BLaER1 treated with 17β-estradiol and CSF1 and Interleukin-3, amounts not matched to agents 10 nM and 100 nM (cell line): ENCODE data around the gene SDK1.
A peak's percentile ranks its signal among the peaks of the same experiment; 100 is the strongest.

Experiments
- H3K27ac ChIP-seq, 11 experiments: shearing (Covaris generic); formaldehyde crosslinking; 2 replicates each; pipeline ENCODE4 v1.8.1; 2022
- H3K27me3 ChIP-seq, 11 experiments: shearing (Covaris generic); formaldehyde crosslinking; 2 replicates each; pipeline ENCODE4 v1.8.1; 2022
- H3K36me3 ChIP-seq, 11 experiments: shearing (Covaris generic); formaldehyde crosslinking; 2 replicates each; pipeline ENCODE4 v1.8.1; 2022
- H3K4me1 ChIP-seq, 10 experiments: shearing (Covaris generic); formaldehyde crosslinking; 2 replicates each; pipeline ENCODE4 v1.8.1; 2022
- H3K4me2 ChIP-seq, 11 experiments: shearing (Covaris generic); formaldehyde crosslinking; 2 replicates each; pipeline ENCODE4 v1.8.1; 2022
- H3K4me3 ChIP-seq, 10 experiments: shearing (Covaris generic); formaldehyde crosslinking; 2 replicates each; pipeline ENCODE4 v1.8.1; 2022
- H3K9ac ChIP-seq, 11 experiments: shearing (Covaris generic); formaldehyde crosslinking; 2 replicates each; pipeline ENCODE4 v1.8.1; 2022
- H3K9me3 ChIP-seq, 11 experiments: shearing (Covaris generic); formaldehyde crosslinking; replicated peaks in 1 of 11; 2 replicates each; pipeline ENCODE4 v1.8.1; 2022
- H4K20me1 ChIP-seq, 11 experiments: shearing (Covaris generic); formaldehyde crosslinking; 2 replicates each; pipeline ENCODE4 v1.8.1; 2022
- Cebpa-rat ChIP-seq, 11 experiments: shearing (Covaris generic); IDR thresholded peaks; 2 replicates each; pipeline ENCODE4 v1.8.1; 2022

The SDK1 gene

GRCh38 chr7:3481435-3481834 is 180.4 kb downstream of the SDK1 start:
- no peak overlapping the region for H3K27ac ChIP-seq
- H3K9me3 ChIP-seq, result no peaks in the 10 kb centered on the region
- H3K4me3 ChIP-seq, result no peak overlapping the region
- TF ChIP-seq Cebpa-rat (IDR thresholded peaks at IDR 0.05), result no peak
- H4K20me1 ChIP-seq, result no peaks in the 10 kb centered on the region
- H3K4me1 ChIP-seq, result no peaks in the 10 kb centered on the region
- H3K9ac ChIP-seq, result no peak overlapping the region
- H3K27me3 ChIP-seq, result no peaks in the 10 kb centered on the region
- H3K36me3 ChIP-seq, result no peaks in the 10 kb centered on the region
- no peak overlapping the region for H3K4me2 ChIP-seq

GRCh38 chr7:3482147-3482921 is 181.3 kb downstream of the SDK1 start:
- Histone ChIP-seq H3K4me2 (no peak overlapping the region), H3K9me3 (no peaks in the 10 kb centered on the region), H3K4me3 (no peak overlapping the region), H3K4me1 (no peaks in the 10 kb centered on the region), H3K27ac (no peak overlapping the region), H3K27me3 (no peaks in the 10 kb centered on the region), H3K36me3 (no peaks in the 10 kb centered on the region), H4K20me1 (no peaks in the 10 kb centered on the region), H3K9ac (no peak overlapping the region)
- peak in 3 of 11 experiments; percentile 14 to 56 (median 52); a peak in 2 of 22 replicates for TF ChIP-seq Cebpa-rat (IDR thresholded peaks at IDR 0.05)

DNA sequence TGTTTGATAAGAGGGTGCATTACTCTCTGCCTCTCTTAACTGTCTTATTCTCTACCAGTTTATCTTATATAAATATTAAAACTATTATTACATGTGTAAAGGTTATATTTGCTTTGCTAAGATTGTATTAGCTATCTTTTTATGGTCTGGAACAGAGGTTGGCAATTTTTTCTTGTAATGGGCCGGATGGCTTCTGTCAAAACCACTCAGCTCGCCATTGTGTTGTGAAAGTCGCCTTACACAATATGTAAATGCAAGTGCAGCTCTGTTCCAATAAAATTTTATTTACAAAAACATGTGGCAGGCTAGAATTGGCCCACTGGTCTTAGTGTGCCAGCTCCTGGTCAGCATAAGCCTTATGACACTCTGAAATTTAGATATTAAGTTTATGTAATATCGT is 185.8 kb downstream of the SDK1 start:
- Histone ChIP-seq H3K27ac (no peak overlapping the region), H3K27me3 (no peaks in the 10 kb centered on the region), H4K20me1 (no peaks in the 10 kb centered on the region), H3K36me3 (no peaks in the 10 kb centered on the region), H3K9me3 (peaks cover 0 to 7% (median 0%) of the 10 kb centered on the region in 11 experiments; a peak in 3 of 22 replicates), H3K4me2 (no peak overlapping the region), H3K4me1 (no peaks in the 10 kb centered on the region), H3K4me3 (no peak overlapping the region), H3K9ac (no peak overlapping the region)
- TF ChIP-seq Cebpa-rat (IDR thresholded peaks at IDR 0.05), result no peak

- Histone ChIP-seq H3K36me3 (no peaks in the 10 kb centered on the region), H3K9me3 (peaks cover 0 to 7% (median 0%) of the 10 kb centered on the region in 11 experiments; a peak in 3 of 22 replicates), H3K27me3 (no peaks in the 10 kb centered on the region), H3K4me2 (no peak overlapping the region), H3K27ac (no peak overlapping the region), H3K9ac (no peak overlapping the region), H3K4me1 (no peaks in the 10 kb centered on the region), H3K4me3 (no peak overlapping the region), H4K20me1 (no peaks in the 10 kb centered on the region)
- TF ChIP-seq Cebpa-rat (IDR thresholded peaks at IDR 0.05), result no peak
Measured at GRCh38 chr7:3488829-3489228, 187.8 kb downstream of the SDK1 start.

- H3K4me1 ChIP-seq, result no peaks in the 10 kb centered on the region
- TF ChIP-seq Cebpa-rat (IDR thresholded peaks at IDR 0.05), result no peak
- H3K27ac ChIP-seq, result no peak overlapping the region
- no peaks in the 10 kb centered on the region for H3K36me3 ChIP-seq
- no peak overlapping the region for H3K4me3 ChIP-seq
- no peaks in the 10 kb centered on the region for H3K27me3 ChIP-seq
- H3K9me3 ChIP-seq, result peaks cover 0 to 7% (median 0%) of the 10 kb centered on the region in 11 experiments; a peak in 3 of 22 replicates
- H4K20me1 ChIP-seq, result no peaks in the 10 kb centered on the region
- no peak overlapping the region for H3K4me2 ChIP-seq
- H3K9ac ChIP-seq, result no peak overlapping the region
Measured at GRCh38 chr7:3493499-3493898, 192.4 kb downstream of the SDK1 start.

DNA sequence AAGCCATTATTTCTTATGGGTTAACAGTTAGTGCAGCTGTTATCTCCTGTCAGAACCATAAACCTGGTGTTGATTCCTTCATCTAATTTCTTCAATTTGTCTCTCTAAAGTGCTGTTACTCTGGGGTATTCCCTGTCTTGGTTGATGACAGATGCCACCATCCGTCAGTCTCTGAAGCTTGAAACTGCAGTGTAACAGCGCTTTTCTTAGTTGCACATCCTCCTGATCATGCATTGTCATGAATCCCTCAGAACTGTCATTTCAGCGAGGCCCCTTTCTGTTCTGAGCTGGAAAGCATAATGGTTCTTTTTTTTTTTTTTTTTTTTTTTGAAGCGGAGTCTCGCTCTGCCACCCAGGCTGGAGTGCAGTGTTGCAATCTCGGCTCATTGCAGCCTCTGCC is 193.9 kb downstream of the SDK1 start:
- H3K27ac ChIP-seq, result no peak overlapping the region
- H3K4me1 ChIP-seq, result no peaks in the 10 kb centered on the region
- H3K9ac ChIP-seq, result no peak overlapping the region
- peaks cover 3 to 14% (median 6%) of the 10 kb centered on the region in 11 experiments; a peak in 16 of 22 replicates for H3K9me3 ChIP-seq
- H3K4me2 ChIP-seq, result no peak overlapping the region
- no peaks in the 10 kb centered on the region for H3K27me3 ChIP-seq
- TF ChIP-seq Cebpa-rat (IDR thresholded peaks at IDR 0.05), result no peak
- no peaks in the 10 kb centered on the region for H3K36me3 ChIP-seq
- H4K20me1 ChIP-seq, result no peaks in the 10 kb centered on the region
- H3K4me3 ChIP-seq, result no peak overlapping the region

- H3K4me1 ChIP-seq, result no peaks in the 10 kb centered on the region
- H4K20me1 ChIP-seq, result no peaks in the 10 kb centered on the region
- no peaks in the 10 kb centered on the region for H3K27me3 ChIP-seq
- H3K9me3 ChIP-seq, result peaks cover 5 to 20% (median 12%) of the 10 kb centered on the region in 11 experiments; a peak in 17 of 22 replicates
- H3K9ac ChIP-seq, result no peak overlapping the region
- no peak overlapping the region for H3K27ac ChIP-seq
- no peak for TF ChIP-seq Cebpa-rat (IDR thresholded peaks at IDR 0.05)
- H3K36me3 ChIP-seq, result no peaks in the 10 kb centered on the region
- no peak overlapping the region for H3K4me2 ChIP-seq
- H3K4me3 ChIP-seq, result no peak overlapping the region
Measured at GRCh38 chr7:3495530-3495929, 194.5 kb downstream of the SDK1 start.

GRCh38 chr7:3495954-3496353 is 194.9 kb downstream of the SDK1 start:
- H3K4me3 ChIP-seq, result no peak overlapping the region
- no peak overlapping the region for H3K27ac ChIP-seq
- H3K9ac ChIP-seq, result no peak overlapping the region
- H3K4me1 ChIP-seq, result no peaks in the 10 kb centered on the region
- no peak overlapping the region for H3K4me2 ChIP-seq
- no peaks in the 10 kb centered on the region for H3K36me3 ChIP-seq
- no peaks in the 10 kb centered on the region for H4K20me1 ChIP-seq
- H3K27me3 ChIP-seq, result no peaks in the 10 kb centered on the region
- no peak for TF ChIP-seq Cebpa-rat (IDR thresholded peaks at IDR 0.05)
- H3K9me3 ChIP-seq, result peaks cover 7 to 19% (median 13%) of the 10 kb centered on the region in 11 experiments; a peak in 17 of 22 replicates

GRCh38 chr7:3497796-3498195 is 196.7 kb downstream of the SDK1 start:
- Histone ChIP-seq H3K9me3 (peaks cover 11 to 25% (median 14%) of the 10 kb centered on the region in 11 experiments; a peak in 18 of 22 replicates), H3K4me1 (no peaks in the 10 kb centered on the region), H3K36me3 (no peaks in the 10 kb centered on the region), H3K4me2 (no peak overlapping the region), H3K4me3 (no peak overlapping the region), H4K20me1 (no peaks in the 10 kb centered on the region), H3K27ac (no peak overlapping the region), H3K9ac (no peak overlapping the region), H3K27me3 (no peaks in the 10 kb centered on the region)
- no peak for TF ChIP-seq Cebpa-rat (IDR thresholded peaks at IDR 0.05)

- no peaks in the 10 kb centered on the region for H4K20me1 ChIP-seq
- no peak overlapping the region for H3K27ac ChIP-seq
- no peaks in the 10 kb centered on the region for H3K4me1 ChIP-seq
- H3K4me2 ChIP-seq, result no peak overlapping the region
- TF ChIP-seq Cebpa-rat (IDR thresholded peaks at IDR 0.05), result no peak
- H3K9ac ChIP-seq, result no peak overlapping the region
- no peak overlapping the region for H3K4me3 ChIP-seq
- no peaks in the 10 kb centered on the region for H3K36me3 ChIP-seq
- no peaks in the 10 kb centered on the region for H3K27me3 ChIP-seq
- H3K9me3 ChIP-seq, result peaks cover 24 to 48% (median 35%) of the 10 kb centered on the region in 11 experiments
Measured at GRCh38 chr7:3501671-3502070, 200.6 kb downstream of the SDK1 start.
